Activated CD4-positive, alpha-beta T cell treated with anti-CD3 and anti-CD28 coated beads for 36 hours (primary cell): Measurements from ENCODE around the gene NUP160. TPM values are rescaled to one million over a fixed set of nuclear protein-coding genes. Genes with fewer than 3 reads are reported as not detected.
"Not testable (repeated sequence)": the region's sequence is repeated elsewhere in the genome, so short reads cannot be mapped to it uniquely, and the experiment has no call there.

ENCODE experiments used
- ATAC-seq: fragments of 200-7000 bp; cut with Tn5 transposase; one replicate; pipeline ENCODE4 v1.10.0; 2021; ENCODE audit warnings: mild to moderate bottlenecking, moderate library complexity
- CTCF ChIA-PET: fragments of 350-600 bp; sonication (Branson Sonifier 250); formaldehyde crosslinking; loops from one replicate; lab custom pipeline; 2021; ENCODE audit warnings: antibody characterized with exemption; lab: Charles Lee
- POLR2A ChIA-PET: fragments of 350-600 bp; sonication (Branson Sonifier 250); formaldehyde crosslinking; loops from one replicate; lab custom pipeline; 2021; ENCODE audit warnings: antibody characterized with exemption, inconsistent platforms; lab: Charles Lee
- DNase-seq: peaks from one replicate; pipeline ENCODE4 v3.0.0-alpha.2; 2020
- H3K27ac Mint-ChIP-seq: one replicate; pipeline ENCODE4 v1.8.0; 2021; ENCODE audit warnings: mixed read lengths
- H3K27me3 Mint-ChIP-seq: one replicate; pipeline ENCODE4 v1.8.0; 2021; ENCODE audit warnings: mixed read lengths
- H3K36me3 Mint-ChIP-seq: one replicate; pipeline ENCODE4 v1.8.0; 2021; ENCODE audit warnings: low read depth, mixed read lengths
- H3K4me1 Mint-ChIP-seq: one replicate; pipeline ENCODE4 v1.8.0; 2021; ENCODE audit warnings: mixed read lengths
- H3K4me3 Mint-ChIP-seq: one replicate; pipeline ENCODE4 v1.8.0; 2021; ENCODE audit warnings: mild to moderate bottlenecking, moderate library complexity, mixed read lengths
- H3K9me3 Mint-ChIP-seq: one replicate; pipeline ENCODE4 v1.8.0; 2021; ENCODE audit warnings: low read depth, mixed read lengths
- intact Hi-C, 2 experiments: fragments of 100-400 bp; cut with DNase I in 1 of 2; cut with micrococcal nuclease in 1 of 2; formaldehyde crosslinking; loops; one replicate each; pipeline versions ENCODE4 v1.14.2 to v1.15.1; 2022 to 2024; cut with DNase I, micrococcal nuclease
- total RNA-seq, 2 experiments: library from RNA; stranded (reverse); gene quantifications; one replicate each; pipeline ENCODE4 v1.2.3, GENCODE V29; 2021

Gene NUP160
- total RNA-seq, 2 experiments from 2014 or later, result 67.1 to 84.5 TPM

DNA sequence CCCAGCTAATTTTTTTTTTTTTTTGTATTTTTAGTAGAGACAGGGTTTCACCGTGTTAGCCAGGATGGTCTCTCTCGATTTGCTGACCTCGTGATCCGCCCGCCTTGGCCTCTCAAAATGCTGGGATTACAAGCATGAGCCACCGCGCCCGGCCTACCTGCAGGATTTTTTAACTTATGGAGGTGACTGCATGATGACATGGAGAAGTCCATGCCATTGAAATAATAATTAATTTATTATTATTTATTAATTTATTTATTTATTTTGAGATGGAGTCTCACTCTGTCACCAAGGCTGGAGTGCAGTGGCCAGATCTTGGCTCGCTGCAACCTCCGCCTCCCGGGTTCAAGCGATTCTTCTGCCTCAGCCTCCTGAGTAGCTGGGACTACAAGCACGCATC is 34.3 kb upstream of the NUP160 start:
- POLR2A ChIA-PET, H3K27me3 Mint-ChIP-seq, H3K9me3 Mint-ChIP-seq, H3K36me3 Mint-ChIP-seq, ATAC-seq, DNase-seq, H3K4me3 Mint-ChIP-seq, H3K27ac Mint-ChIP-seq: not testable (repeated sequence)
- intact Hi-C loops, result loop anchor here in 1 of 2 experiments (10.0 kb wide), 1 partner anchor 58 kb away; no protein-coding TSS in a partner anchor
- CTCF ChIA-PET, result interaction anchor here (0.8 kb wide), 1 partner anchor 26 kb away, joined by 5 read pairs; no protein-coding TSS in a partner anchor
- peaks cover 21% of the 10 kb centered on the region for H3K4me1 Mint-ChIP-seq

DNA sequence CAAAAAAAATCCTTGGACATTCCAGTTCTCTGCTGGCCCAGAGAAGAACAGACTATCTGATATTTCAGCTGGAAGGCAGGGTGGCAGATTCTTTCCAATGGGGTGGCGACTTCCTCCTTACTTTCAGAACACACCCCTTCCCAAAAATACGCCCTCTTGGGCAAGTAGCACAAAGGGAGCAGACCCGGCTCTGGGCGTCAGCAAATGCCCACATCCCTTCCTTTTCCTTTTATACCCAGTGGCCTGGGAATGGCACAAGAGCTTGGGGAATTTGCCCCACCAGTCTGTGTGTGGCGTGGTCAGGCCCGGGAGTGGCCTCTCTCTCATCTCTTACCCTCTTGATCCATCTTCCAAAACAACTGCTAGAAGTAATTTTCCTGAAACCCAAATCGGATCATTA is 33.0 kb upstream of the NUP160 start:
- no peaks in the 10 kb centered on the region for H3K27me3 Mint-ChIP-seq
- H3K4me1 Mint-ChIP-seq, result peaks cover 15% of the 10 kb centered on the region
- no peaks in the 10 kb centered on the region for H3K36me3 Mint-ChIP-seq
- CTCF ChIA-PET, result interaction anchor here (0.7 to 1.6 kb wide), 2 partner anchors 29 to 165 kb away, joined by 3 read pairs; no protein-coding TSS in a partner anchor
- intact Hi-C loops, result loop anchor here in 1 of 2 experiments (10.0 kb wide), 1 partner anchor 56 kb away; no protein-coding TSS in a partner anchor
- DNase-seq (no peak), ATAC-seq (no peak)
- no peak overlapping the region for H3K4me3 Mint-ChIP-seq
- POLR2A ChIA-PET, result no interaction called here
- no peak overlapping the region for H3K27ac Mint-ChIP-seq
- H3K9me3 Mint-ChIP-seq, result peaks cover 6% of the 10 kb centered on the region

DNA sequence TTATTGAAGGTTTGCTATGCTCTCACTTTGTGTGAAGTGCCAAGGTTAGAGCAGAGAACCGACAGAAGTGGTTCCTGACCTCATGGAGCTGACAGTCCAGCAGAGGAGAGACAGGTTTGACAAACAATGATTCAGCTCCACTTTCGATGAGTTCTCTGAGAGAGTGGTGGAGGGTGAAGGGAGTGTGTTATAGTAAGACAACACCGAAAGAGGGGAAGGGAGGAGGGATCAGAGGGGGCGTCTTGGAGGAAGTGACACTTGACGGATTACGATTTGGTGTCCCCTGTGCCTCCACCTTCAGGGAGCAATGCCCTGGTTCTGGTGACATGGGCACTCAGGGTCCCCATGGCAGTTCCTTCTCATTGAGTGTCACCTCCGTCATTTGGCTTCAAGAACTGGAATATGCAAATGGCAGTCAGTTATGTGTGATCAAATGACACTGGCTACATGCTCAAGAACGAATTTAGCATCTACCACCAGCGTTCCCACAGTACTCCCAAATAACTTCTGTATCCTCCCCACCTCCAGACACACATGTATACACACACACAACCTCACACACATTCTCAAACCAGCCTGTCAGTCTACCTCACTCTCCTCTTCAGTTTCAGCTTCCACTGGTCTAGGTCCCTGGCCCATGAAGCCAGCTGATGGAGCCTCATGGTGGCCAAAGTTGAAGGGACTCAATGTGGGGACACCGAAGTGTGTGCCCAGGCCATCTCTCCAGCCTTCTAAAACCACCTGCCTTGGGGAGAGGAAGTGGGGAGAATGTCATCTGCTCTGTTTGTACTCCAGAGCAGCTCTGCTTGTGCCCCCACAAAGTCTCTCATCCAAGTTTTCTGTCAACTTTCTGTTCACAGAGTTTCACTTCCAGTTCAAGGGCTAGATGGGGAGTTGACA is 31.4 kb upstream of the NUP160 start:
- intact Hi-C loops, result loop anchor here in 1 of 2 experiments (10.0 kb wide), 1 partner anchor 55 kb away; no protein-coding TSS in a partner anchor
- ChIA-PET CTCF (interaction anchor here (1.6 kb wide), 1 partner anchor 27 kb away, joined by 3 read pairs; no protein-coding TSS in a partner anchor), POLR2A (no interaction called here)
- Mint-ChIP-seq H3K4me1 (peaks cover under 1% of the 10 kb centered on the region), H3K27ac (no peak overlapping the region), H3K4me3 (no peak overlapping the region), H3K9me3 (peaks cover 12% of the 10 kb centered on the region), H3K27me3 (no peaks in the 10 kb centered on the region), H3K36me3 (peaks cover 1% of the 10 kb centered on the region)
- ATAC-seq, result no peak
- no peak for DNase-seq

DNA sequence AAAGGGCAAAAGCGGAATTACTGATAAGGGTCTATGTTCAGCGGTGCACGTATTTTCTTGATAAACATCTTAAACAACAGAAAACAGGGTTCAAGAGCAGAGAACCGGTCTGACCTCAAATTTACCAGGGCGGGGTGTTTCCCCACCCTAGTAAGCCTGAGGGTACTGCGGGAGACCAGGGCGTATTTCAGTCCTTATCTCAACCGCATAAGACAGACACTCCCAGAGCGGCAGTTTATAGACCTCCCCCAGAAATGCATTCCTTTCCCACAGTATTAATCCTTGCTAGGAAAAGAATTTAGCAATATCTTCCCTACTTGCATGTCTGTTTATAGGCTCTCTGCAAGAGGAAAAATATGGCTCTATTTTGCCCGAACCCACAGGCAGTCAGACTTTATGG is 27.7 kb upstream of the NUP160 start:
- CTCF ChIA-PET, H3K27ac Mint-ChIP-seq, ATAC-seq, DNase-seq, H3K4me1 Mint-ChIP-seq, H3K36me3 Mint-ChIP-seq, intact Hi-C loops, H3K27me3 Mint-ChIP-seq, POLR2A ChIA-PET, H3K4me3 Mint-ChIP-seq: not testable (repeated sequence)
- peaks cover 15% of the 10 kb centered on the region for H3K9me3 Mint-ChIP-seq

DNA sequence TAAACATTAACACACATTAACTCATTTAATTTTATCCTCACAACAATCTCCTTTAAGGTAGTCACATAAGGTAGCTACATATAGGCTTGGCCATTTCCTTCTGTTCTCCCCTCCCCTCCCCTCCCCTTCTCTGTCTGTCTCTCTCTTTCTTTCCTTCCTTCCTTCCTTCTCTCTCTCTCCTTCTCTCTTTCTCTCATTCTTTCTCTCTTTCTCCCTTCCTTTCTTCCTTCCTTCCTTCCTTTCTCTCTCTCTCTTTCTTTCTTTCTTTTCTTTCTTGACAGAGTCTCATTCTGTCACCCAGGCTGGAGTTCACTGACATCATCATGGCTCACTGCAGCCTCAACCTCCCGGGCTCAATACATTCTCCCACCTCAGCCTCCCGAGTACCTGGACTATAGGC is 22.3 kb upstream of the NUP160 start:
- ChIA-PET POLR2A (no interaction called here), CTCF (interaction anchor here (0.6 kb wide), 1 partner anchor 155 kb away, joined by 4 read pairs; no protein-coding TSS in a partner anchor)
- H3K9me3 Mint-ChIP-seq, result peaks cover 3% of the 10 kb centered on the region
- H3K27ac Mint-ChIP-seq, result no peak overlapping the region
- ATAC-seq, result no peak
- peaks cover 4% of the 10 kb centered on the region for H3K4me1 Mint-ChIP-seq
- H3K4me3 Mint-ChIP-seq, result no peak overlapping the region
- H3K27me3 Mint-ChIP-seq, result no peaks in the 10 kb centered on the region
- no peaks in the 10 kb centered on the region for H3K36me3 Mint-ChIP-seq
- no peak for DNase-seq
- intact Hi-C loops, result no loop called here

DNA sequence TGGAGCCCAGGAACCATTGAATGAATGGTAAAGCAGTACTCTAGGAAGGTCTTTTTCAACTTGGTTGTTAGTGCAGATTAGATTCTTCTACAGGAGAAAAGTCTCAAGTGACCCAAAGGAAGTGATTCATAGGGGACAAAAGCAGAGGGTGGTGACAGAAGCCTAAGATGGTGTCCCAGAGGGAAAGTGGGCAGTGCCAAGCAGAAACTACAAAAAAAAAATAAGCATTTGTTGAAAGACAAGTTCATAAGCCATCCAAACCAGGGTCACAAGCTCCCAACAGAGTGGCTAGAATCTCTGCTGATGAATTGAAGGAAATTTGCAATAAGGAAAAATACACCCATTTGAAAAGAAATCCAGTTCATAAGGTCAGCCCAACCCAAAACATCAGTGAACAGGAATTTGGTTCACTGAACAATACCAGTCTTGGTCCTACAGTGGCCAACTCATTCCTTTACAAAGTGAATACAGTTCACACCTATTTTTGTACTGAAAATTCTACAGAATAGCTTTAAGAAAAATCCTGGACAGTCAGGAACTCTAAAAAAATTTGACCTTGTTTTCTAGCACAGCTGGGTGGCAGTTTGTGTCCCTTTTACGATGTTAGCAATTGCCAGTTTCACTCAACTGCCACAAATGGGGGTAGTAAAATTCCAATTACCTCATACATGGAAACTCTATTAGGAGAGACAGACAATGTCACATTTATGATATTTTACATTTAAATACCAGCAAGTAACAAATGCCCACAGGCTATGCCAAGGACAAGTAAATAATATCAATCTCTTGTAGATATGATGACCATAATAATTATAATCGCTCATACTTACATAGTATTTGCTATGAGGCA is 21.6 kb upstream of the NUP160 start:
- Mint-ChIP-seq H3K36me3 (no peaks in the 10 kb centered on the region), H3K4me1 (peaks cover 7% of the 10 kb centered on the region), H3K27ac (no peak overlapping the region), H3K4me3 (no peak overlapping the region), H3K27me3 (no peaks in the 10 kb centered on the region), H3K9me3 (peaks cover 2% of the 10 kb centered on the region)
- intact Hi-C loops, result loop anchor here in 1 of 2 experiments (10.0 kb wide), 1 partner anchor 175 kb away; no protein-coding TSS in a partner anchor
- DNase-seq (no peak), ATAC-seq (no peak)
- POLR2A ChIA-PET, result no interaction called here
- CTCF ChIA-PET, result interaction anchor here (0.6 kb wide), 1 partner anchor 154 kb away, joined by 4 read pairs; no protein-coding TSS in a partner anchor

DNA sequence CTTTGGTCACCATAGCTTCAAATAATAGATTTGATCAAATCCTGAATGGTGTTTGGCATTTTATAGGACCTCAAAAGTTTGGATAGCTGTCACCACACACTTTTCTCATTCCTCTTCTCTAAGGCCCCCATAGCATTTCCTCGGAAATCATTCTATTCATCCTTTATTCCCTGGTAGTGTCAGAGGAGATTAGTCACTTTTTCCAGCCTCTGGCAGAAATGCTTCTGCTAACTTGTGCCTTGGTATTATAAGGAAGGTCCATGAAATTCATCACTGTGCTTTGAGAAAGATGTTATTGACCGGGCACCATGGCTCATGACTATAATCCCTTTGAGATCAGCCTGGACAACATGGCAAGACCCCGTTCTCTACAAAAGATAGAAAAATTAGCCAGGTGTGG is 19.7 kb upstream of the NUP160 start:
- POLR2A ChIA-PET, result no interaction called here
- H3K4me1 Mint-ChIP-seq, result peaks cover 24% of the 10 kb centered on the region
- no peaks in the 10 kb centered on the region for H3K27me3 Mint-ChIP-seq
- CTCF ChIA-PET, result interaction anchor here (4.0 kb wide), 1 partner anchor 14 kb away, joined by 21 read pairs; no protein-coding TSS in a partner anchor
- no peak overlapping the region for H3K4me3 Mint-ChIP-seq
- H3K9me3 Mint-ChIP-seq, result peaks cover 2% of the 10 kb centered on the region
- no peak overlapping the region for H3K27ac Mint-ChIP-seq
- intact Hi-C loops, result loop anchor here in 1 of 2 experiments (10.0 kb wide), 1 partner anchor 177 kb away; no protein-coding TSS in a partner anchor
- H3K36me3 Mint-ChIP-seq, result no peaks in the 10 kb centered on the region
- ATAC-seq (no peak), DNase-seq (no peak)

DNA sequence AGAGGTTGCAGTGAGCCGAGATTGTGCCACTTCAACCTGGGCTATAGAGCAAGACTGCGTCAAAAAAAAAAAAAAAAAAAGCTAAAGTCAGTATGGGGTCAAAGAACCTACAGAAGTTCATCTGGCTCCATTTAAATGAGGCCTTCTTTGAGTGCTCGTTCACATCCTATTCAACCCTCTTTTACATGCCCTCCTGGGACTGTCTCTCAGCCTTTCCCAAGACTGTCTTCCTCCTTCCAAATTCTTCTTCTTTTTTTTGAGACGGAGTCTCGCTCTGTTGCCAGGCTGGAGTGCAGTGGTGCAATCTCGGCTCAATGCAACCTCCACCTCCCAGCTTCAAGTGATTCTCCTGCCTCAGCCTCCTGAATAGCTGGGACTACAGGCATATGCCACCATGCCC is 18.7 kb upstream of the NUP160 start:
- H3K9me3 Mint-ChIP-seq, H3K27ac Mint-ChIP-seq, H3K27me3 Mint-ChIP-seq, H3K4me3 Mint-ChIP-seq, ATAC-seq, POLR2A ChIA-PET, DNase-seq, H3K36me3 Mint-ChIP-seq: not testable (repeated sequence)
- intact Hi-C loops, result loop anchor here in 1 of 2 experiments (10.0 kb wide), 1 partner anchor 178 kb away; no protein-coding TSS in a partner anchor
- CTCF ChIA-PET, result interaction anchor here (4.0 kb wide), 1 partner anchor 13 kb away, joined by 21 read pairs; no protein-coding TSS in a partner anchor
- peaks cover 31% of the 10 kb centered on the region for H3K4me1 Mint-ChIP-seq

DNA sequence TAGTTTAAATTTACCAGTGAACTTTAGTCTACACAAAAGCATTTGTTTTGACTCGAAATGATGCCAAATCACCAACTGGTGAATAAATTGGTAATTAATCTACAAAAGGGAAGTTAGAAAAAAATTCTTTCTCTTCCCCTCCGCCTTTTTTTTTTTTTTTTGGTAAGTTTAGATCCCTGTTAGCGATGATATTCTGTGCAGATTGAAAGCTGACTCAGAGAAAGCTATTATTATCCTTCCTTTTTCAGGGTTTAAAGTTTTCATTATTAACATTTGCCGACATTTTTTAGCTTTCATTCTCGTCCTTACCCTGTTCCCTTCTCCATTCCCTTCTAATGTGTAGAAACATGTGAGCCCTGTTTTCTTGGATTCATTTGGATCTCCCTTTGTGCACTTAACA is 16.8 kb upstream of the NUP160 start:
- Mint-ChIP-seq H3K27ac (no peak overlapping the region), H3K4me3 (no peak overlapping the region), H3K9me3 (peaks cover 2% of the 10 kb centered on the region), H3K36me3 (no peaks in the 10 kb centered on the region), H3K27me3 (no peaks in the 10 kb centered on the region), H3K4me1 (peaks cover 38% of the 10 kb centered on the region)
- intact Hi-C loops, result loop anchor here (5.0 to 10.0 kb wide), 2 partner anchors 67 to 180 kb away; no protein-coding TSS in a partner anchor
- ATAC-seq (no peak), DNase-seq (no peak)
- ChIA-PET CTCF (interaction anchor here (0.8 to 4.0 kb wide), 5 partner anchors 11 to 155 kb away, joined by 3 to 21 read pairs (median 3); no protein-coding TSS in a partner anchor), POLR2A (no interaction called here)

DNA sequence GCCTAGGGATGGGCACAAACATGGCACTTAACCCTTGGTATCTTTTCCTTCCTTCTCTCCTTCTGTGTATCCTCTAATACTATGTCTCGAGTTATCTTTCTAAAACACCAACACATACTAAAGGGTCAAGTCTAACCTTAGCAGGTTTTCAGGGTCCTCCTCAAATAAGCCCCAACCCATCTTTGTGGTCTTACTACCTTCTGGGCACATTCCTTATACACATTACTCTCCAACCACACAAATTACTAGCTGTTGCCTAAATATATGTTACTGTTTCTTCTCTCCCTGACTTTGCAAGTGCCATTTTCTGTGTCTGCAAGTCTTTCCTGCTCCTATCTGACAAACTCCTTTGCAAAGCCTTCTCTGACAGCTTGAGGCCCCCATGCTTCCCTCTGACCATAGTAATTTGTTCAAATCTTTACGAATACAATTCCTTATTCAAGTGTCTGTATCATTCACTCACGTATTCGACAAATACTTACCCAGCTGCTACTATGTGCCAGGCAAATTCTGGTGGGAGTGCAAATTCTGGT is 15.8 kb upstream of the NUP160 start:
- ATAC-seq (no peak), DNase-seq (no peak)
- no peaks in the 10 kb centered on the region for H3K27me3 Mint-ChIP-seq
- H3K36me3 Mint-ChIP-seq, result no peaks in the 10 kb centered on the region
- H3K9me3 Mint-ChIP-seq, result peaks cover 2% of the 10 kb centered on the region
- intact Hi-C loops, result loop anchor here (2.0 to 10.0 kb wide), 4 partner anchors 68 to 247 kb away; no protein-coding TSS in a partner anchor
- H3K4me1 Mint-ChIP-seq, result peaks cover 39% of the 10 kb centered on the region
- POLR2A ChIA-PET, result no interaction called here
- no peak overlapping the region for H3K4me3 Mint-ChIP-seq
- CTCF ChIA-PET, result interaction anchor here (1.2 to 4.0 kb wide), 3 partner anchors 10 to 147 kb away, joined by 3 to 21 read pairs (median 3); no protein-coding TSS in a partner anchor
- H3K27ac Mint-ChIP-seq, result no peak overlapping the region
